Measurements from ENCODE around the gene SLC10A7. TPM values are rescaled to one million over a fixed set of nuclear protein-coding genes. Genes with fewer than 3 reads are reported as not detected.

SLC10A7 gene
- total RNA-seq, 2 experiments from 2014 or later, result 14.2 to 16.6 TPM

DNA sequence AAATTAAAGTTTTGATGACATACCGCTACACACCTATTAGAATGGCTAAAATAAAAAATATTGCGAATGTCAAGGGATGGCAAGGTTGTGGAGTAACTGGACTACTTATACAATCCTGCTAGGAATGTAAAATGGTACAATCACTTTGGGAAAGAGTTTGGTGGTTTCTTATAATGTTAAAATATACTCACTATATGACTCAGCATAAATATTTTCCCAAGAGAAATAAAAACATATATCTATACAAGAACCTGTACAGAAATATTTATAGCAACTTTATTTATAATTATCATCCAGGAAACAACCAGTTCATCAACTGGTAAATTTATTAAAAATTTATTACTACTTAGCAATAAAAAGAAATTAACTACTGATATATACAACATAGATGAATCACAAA lies 89.7 kb downstream of the SLC10A7 start:
- H3K9me3 Mint-ChIP-seq (ENCODE audit: insufficient read depth), result no peaks in the 10 kb centered on the region
- peaks cover 3% of the 10 kb centered on the region for H3K36me3 Mint-ChIP-seq (ENCODE audit: low read depth)
- no peaks in the 10 kb centered on the region for H3K27me3 Mint-ChIP-seq (ENCODE audit: low read depth)
- H3K4me1 Mint-ChIP-seq (ENCODE audit: low read depth), result no peaks in the 10 kb centered on the region
- no peak for DNase-seq
- no peak overlapping the region for H3K27ac Mint-ChIP-seq
- CTCF ChIA-PET, result no interaction called here
- POLR2A ChIA-PET, result no interaction called here
- ATAC-seq, result no peak
- no peak overlapping the region for H3K4me3 Mint-ChIP-seq

- Mint-ChIP-seq H3K27ac (no peak overlapping the region), H3K4me1 (ENCODE audit: low read depth) (no peaks in the 10 kb centered on the region), H3K9me3 (ENCODE audit: insufficient read depth) (no peaks in the 10 kb centered on the region), H3K27me3 (ENCODE audit: low read depth) (no peaks in the 10 kb centered on the region), H3K4me3 (no peak overlapping the region), H3K36me3 (ENCODE audit: low read depth) (peaks cover 3% of the 10 kb centered on the region)
- no peak for ATAC-seq
- ChIA-PET CTCF (no interaction called here), POLR2A (interaction anchor here (0.6 kb wide), 1 partner anchor 909 kb away, joined by 3 read pairs; no protein-coding TSS in a partner anchor)
- DNase-seq, result no peak
Observed at GRCh38 chr4:146428298-146428697, 93.4 kb downstream of the SLC10A7 start.

DNA sequence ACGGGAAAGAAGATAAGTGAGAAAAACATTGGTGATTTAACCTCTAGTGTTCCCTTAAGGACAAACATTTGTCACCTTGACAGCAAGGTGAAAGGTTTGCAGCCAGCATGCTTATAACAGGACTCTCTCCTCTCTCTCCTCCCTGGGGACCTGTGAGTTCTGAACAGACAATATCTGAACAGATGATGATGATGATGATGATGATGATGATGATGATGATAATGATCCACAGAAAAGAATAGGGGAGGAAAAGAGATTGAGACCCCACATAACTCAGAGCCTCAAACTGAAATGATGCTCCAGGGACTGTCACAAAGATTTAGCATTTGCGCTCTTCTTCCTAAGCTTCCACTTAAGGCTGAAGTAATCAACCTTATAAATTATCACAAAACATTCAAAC lies 103.9 kb downstream of the SLC10A7 start:
- Mint-ChIP-seq H3K9me3 (ENCODE audit: insufficient read depth) (no peaks in the 10 kb centered on the region), H3K36me3 (ENCODE audit: low read depth) (no peaks in the 10 kb centered on the region), H3K27ac (no peak overlapping the region), H3K27me3 (ENCODE audit: low read depth) (no peaks in the 10 kb centered on the region), H3K4me3 (no peak overlapping the region), H3K4me1 (ENCODE audit: low read depth) (no peaks in the 10 kb centered on the region)
- POLR2A ChIA-PET, result no interaction called here
- CTCF ChIA-PET, result no interaction called here
- DNase-seq, result no peak
- ATAC-seq, result no peak

GRCh38 chr4:146415829-146416228 lies 105.9 kb downstream of the SLC10A7 start:
- ChIA-PET CTCF (no interaction called here), POLR2A (interaction anchor here (0.6 kb wide), 1 partner anchor 76 kb away, joined by 3 read pairs; no protein-coding TSS in a partner anchor)
- Mint-ChIP-seq H3K36me3 (ENCODE audit: low read depth) (no peaks in the 10 kb centered on the region), H3K4me1 (ENCODE audit: low read depth) (no peaks in the 10 kb centered on the region), H3K4me3 (no peak overlapping the region), H3K27me3 (ENCODE audit: low read depth) (no peaks in the 10 kb centered on the region), H3K27ac (no peak overlapping the region), H3K9me3 (ENCODE audit: insufficient read depth) (no peaks in the 10 kb centered on the region)
- no peak for ATAC-seq
- no peak for DNase-seq

- no peaks in the 10 kb centered on the region for H3K36me3 Mint-ChIP-seq (ENCODE audit: low read depth)
- CTCF ChIA-PET, result no interaction called here
- no peaks in the 10 kb centered on the region for H3K27me3 Mint-ChIP-seq (ENCODE audit: low read depth)
Observed at GRCh38 chr4:146407669-146408084, 114.1 kb downstream of the SLC10A7 start.

GRCh38 chr4:146407257-146407656 lies 114.5 kb downstream of the SLC10A7 start:
- DNase-seq, result no peak
- H3K9me3 Mint-ChIP-seq (ENCODE audit: insufficient read depth), result no peaks in the 10 kb centered on the region
- no peak overlapping the region for H3K4me3 Mint-ChIP-seq
- CTCF ChIA-PET, result no interaction called here
- no peak for ATAC-seq
- no peaks in the 10 kb centered on the region for H3K4me1 Mint-ChIP-seq (ENCODE audit: low read depth)
- H3K36me3 Mint-ChIP-seq (ENCODE audit: low read depth), result no peaks in the 10 kb centered on the region
- no peak overlapping the region for H3K27ac Mint-ChIP-seq
- POLR2A ChIA-PET, result no interaction called here
- no peaks in the 10 kb centered on the region for H3K27me3 Mint-ChIP-seq (ENCODE audit: low read depth)

More at GRCh38 chr4:146407669-146408084, 114.1 kb downstream of the SLC10A7 start:
- H3K27ac Mint-ChIP-seq, result no peak overlapping the region
- DNase-seq, result no peak
- POLR2A ChIA-PET, result no interaction called here
- no peak overlapping the region for H3K4me3 Mint-ChIP-seq
- H3K9me3 Mint-ChIP-seq (ENCODE audit: insufficient read depth), result no peaks in the 10 kb centered on the region
- no peaks in the 10 kb centered on the region for H3K4me1 Mint-ChIP-seq (ENCODE audit: low read depth)
- no peak for ATAC-seq

DNA sequence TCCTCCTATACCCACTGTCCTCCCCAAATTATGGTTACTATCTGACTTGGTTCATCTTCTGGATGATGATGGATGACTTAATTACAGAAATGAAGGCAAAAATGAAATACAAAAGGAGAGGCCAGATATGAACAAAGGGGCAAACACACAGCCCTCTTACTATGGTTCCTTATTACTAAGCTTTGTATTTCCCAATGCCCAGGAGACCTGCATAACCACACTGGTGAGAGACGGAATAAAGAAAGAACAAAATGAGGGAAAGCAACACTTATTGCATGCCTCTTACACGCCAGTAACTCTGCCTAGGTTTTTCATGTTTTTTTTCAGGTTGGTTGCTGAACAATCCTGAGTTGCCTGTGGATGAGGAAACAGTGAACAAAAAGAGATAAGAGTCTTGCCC lies 120.5 kb downstream of the SLC10A7 start:
- Mint-ChIP-seq H3K27me3 (ENCODE audit: low read depth) (no peaks in the 10 kb centered on the region), H3K36me3 (ENCODE audit: low read depth) (no peaks in the 10 kb centered on the region), H3K4me1 (ENCODE audit: low read depth) (no peaks in the 10 kb centered on the region), H3K27ac (no peak overlapping the region), H3K4me3 (no peak overlapping the region), H3K9me3 (ENCODE audit: insufficient read depth) (no peaks in the 10 kb centered on the region)
- CTCF ChIA-PET, result no interaction called here
- ATAC-seq (no peak), DNase-seq (no peak)
- POLR2A ChIA-PET, result no interaction called here

- Mint-ChIP-seq H3K9me3 (ENCODE audit: insufficient read depth) (no peaks in the 10 kb centered on the region), H3K4me1 (ENCODE audit: low read depth) (no peaks in the 10 kb centered on the region), H3K27ac (no peak overlapping the region), H3K27me3 (ENCODE audit: low read depth) (no peaks in the 10 kb centered on the region), H3K4me3 (no peak overlapping the region), H3K36me3 (ENCODE audit: low read depth) (no peaks in the 10 kb centered on the region)
- CTCF ChIA-PET, result no interaction called here
- POLR2A ChIA-PET, result no interaction called here
- DNase-seq (no peak), ATAC-seq (no peak)
Observed at GRCh38 chr4:146398896-146399445, 122.8 kb downstream of the SLC10A7 start.

DNA sequence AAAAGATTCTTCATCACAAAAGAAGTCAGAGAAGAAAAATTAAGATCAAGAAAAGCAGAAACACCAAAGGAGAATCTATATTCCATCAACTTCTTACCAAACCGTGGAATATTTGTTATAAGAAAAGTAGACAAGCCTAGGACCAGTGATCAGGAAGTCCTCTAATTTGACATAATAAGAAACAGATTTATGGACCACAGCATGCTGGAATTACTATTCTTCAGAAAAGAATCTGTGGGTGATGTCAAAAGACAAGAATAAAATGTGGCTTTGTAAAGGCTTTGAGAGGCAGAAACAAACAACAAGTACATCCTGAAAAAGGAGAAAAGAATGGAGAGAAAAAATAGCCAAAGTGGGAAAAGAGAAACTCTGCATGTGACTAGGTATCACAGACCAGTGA lies 123.3 kb downstream of the SLC10A7 start:
- DNase-seq (no peak), ATAC-seq (no peak)
- ChIA-PET POLR2A (no interaction called here), CTCF (no interaction called here)
- H3K27me3 Mint-ChIP-seq (ENCODE audit: low read depth), result no peaks in the 10 kb centered on the region
- no peaks in the 10 kb centered on the region for H3K36me3 Mint-ChIP-seq (ENCODE audit: low read depth)
- H3K27ac Mint-ChIP-seq, result no peak overlapping the region
- H3K4me3 Mint-ChIP-seq, result no peak overlapping the region
- no peaks in the 10 kb centered on the region for H3K4me1 Mint-ChIP-seq (ENCODE audit: low read depth)
- no peaks in the 10 kb centered on the region for H3K9me3 Mint-ChIP-seq (ENCODE audit: insufficient read depth)

DNA sequence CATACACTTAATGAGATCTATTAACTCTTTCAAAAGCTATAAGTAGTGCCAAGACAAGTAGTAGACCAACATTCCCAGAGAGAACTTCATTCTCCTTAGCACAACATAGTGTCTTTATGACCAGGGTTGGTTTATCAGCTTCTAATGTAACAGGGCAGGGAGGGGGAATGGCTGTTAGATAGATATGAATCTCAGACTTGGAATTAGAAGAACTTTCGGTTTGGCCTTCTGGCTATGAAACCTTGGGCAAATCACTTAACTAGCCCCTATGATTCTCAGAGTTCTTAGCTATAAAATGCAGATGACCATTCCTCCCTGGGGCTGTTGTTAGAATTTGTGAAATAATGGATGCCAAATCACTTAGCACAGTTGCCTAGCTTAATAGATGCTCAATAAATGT lies 132.2 kb downstream of the SLC10A7 start:
- ChIA-PET POLR2A (no interaction called here), CTCF (no interaction called here)
- H3K4me3 Mint-ChIP-seq, result no peak overlapping the region
- H3K9me3 Mint-ChIP-seq (ENCODE audit: insufficient read depth), result no peaks in the 10 kb centered on the region
- DNase-seq, result no peak
- no peaks in the 10 kb centered on the region for H3K36me3 Mint-ChIP-seq (ENCODE audit: low read depth)
- H3K4me1 Mint-ChIP-seq (ENCODE audit: low read depth), result no peaks in the 10 kb centered on the region
- no peaks in the 10 kb centered on the region for H3K27me3 Mint-ChIP-seq (ENCODE audit: low read depth)
- H3K27ac Mint-ChIP-seq, result no peak overlapping the region
- no peak for ATAC-seq

DNA sequence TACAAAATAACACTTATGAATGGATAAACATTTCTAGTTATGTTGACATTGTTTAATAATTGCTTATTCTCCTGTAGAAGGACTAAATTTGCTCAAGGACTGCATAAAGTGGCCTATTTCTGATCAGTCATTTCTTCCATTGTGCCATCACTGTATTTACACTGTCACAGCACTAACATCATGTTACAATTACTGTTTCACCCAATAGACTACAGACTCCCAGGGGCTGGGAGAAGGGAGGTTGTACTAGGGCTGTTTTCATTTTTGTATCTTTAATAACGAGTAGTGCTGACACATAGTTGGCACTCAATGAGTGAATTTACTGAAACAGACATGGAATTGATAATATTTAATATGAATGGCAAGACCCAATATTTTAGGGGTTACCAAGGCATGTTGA lies 139.5 kb downstream of the SLC10A7 start:
- no peak for DNase-seq
- no peak overlapping the region for H3K27ac Mint-ChIP-seq
- H3K27me3 Mint-ChIP-seq (ENCODE audit: low read depth), result no peaks in the 10 kb centered on the region
- ChIA-PET POLR2A (no interaction called here), CTCF (no interaction called here)
- no peaks in the 10 kb centered on the region for H3K4me1 Mint-ChIP-seq (ENCODE audit: low read depth)
- H3K9me3 Mint-ChIP-seq (ENCODE audit: insufficient read depth), result no peaks in the 10 kb centered on the region
- no peak overlapping the region for H3K4me3 Mint-ChIP-seq
- no peaks in the 10 kb centered on the region for H3K36me3 Mint-ChIP-seq (ENCODE audit: low read depth)
- ATAC-seq, result no peak

DNA sequence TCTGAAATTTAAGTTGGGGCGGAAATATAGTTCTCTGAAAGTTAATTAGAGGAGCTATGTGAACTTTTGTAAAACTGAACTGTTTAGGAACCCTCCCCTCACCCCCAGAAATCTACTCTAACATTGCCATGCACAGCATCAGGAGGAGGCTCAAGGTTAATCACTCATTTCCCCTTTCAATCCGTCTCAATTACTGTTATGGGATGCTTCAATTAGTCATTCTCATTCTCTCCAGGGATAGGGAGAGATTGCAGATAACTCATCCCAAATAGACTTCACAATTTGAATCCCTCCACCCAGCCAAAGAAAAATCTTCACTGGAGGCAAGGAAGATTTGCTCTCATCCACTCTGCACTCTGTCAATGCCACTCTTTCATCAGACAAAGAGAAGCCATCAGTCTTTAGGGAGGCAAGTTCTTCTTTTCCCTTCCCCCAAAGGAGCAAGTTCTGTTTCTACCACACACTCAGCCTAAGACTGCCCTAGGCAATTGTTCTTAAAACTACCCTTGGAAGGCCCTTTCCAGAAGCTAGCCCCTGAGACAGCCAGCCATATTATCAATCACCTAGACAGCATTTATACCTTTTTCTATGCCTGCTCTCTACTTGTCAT lies 140.4 kb downstream of the SLC10A7 start:
- no peaks in the 10 kb centered on the region for H3K36me3 Mint-ChIP-seq (ENCODE audit: low read depth)
- H3K27ac Mint-ChIP-seq, result no peak overlapping the region
- POLR2A ChIA-PET, result no interaction called here
- H3K4me3 Mint-ChIP-seq, result no peak overlapping the region
- DNase-seq (no peak), ATAC-seq (no peak)
- H3K27me3 Mint-ChIP-seq (ENCODE audit: low read depth), result no peaks in the 10 kb centered on the region
- no peaks in the 10 kb centered on the region for H3K4me1 Mint-ChIP-seq (ENCODE audit: low read depth)
- no peaks in the 10 kb centered on the region for H3K9me3 Mint-ChIP-seq (ENCODE audit: insufficient read depth)
- CTCF ChIA-PET, result no interaction called here

DNA sequence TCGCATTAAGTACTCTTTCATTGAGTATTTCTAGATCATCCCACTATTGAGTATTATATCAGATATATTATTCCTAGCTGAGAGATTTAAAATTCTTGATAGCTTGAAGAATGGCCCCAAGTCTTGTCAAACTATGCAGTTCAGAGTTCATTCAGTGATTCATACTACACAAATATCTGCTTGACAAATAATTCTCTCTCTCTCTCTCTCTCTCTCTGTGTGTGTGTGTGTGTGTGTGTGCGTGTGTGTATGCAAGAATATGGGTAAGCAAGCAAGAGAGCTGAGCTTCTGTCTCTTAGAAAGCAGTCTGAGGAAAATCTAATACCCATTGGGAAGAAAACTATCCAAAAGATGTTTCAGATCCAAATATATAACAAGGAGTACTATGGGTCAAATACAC lies 142.0 kb downstream of the SLC10A7 start:
- DNase-seq (no peak), ATAC-seq (no peak)
- POLR2A ChIA-PET, result no interaction called here
- H3K4me3 Mint-ChIP-seq, result no peak overlapping the region
- no peaks in the 10 kb centered on the region for H3K27me3 Mint-ChIP-seq (ENCODE audit: low read depth)
- no peaks in the 10 kb centered on the region for H3K36me3 Mint-ChIP-seq (ENCODE audit: low read depth)
- H3K27ac Mint-ChIP-seq, result no peak overlapping the region
- no peaks in the 10 kb centered on the region for H3K4me1 Mint-ChIP-seq (ENCODE audit: low read depth)
- H3K9me3 Mint-ChIP-seq (ENCODE audit: insufficient read depth), result no peaks in the 10 kb centered on the region
- CTCF ChIA-PET, result no interaction called here

All from activated CD8-positive, alpha-beta T cell treated with anti-CD3 and anti-CD28 coated beads, Interleukin-2, amount 10 ng/mL, durations not matched to agents 7 days and 5 days (primary cell).